DMS 273 treated with DMSO at 0.1 percent for 48 hours (cell line): ENCODE results near the gene CFAP53.
"Not testable (repeated sequence)": the region's sequence is repeated elsewhere in the genome, so short reads cannot be mapped to it uniquely, and the experiment has no call there.

Source experiments
- DNase-seq: peaks from one replicate; lab custom pipeline; 2025; lab: John Stamatoyannopoulos, UW

The CFAP53 gene

GRCh38 chr18:50266248-50266704 lies at the start of gene CFAP53:
CFAP53 (minus strand) TSS chr18:50266495; CDS start chr18:50266404, 91 bp downstream.
- peak; percentile 71 for DNase-seq

- no peak for DNase-seq
These were observed 49.0 kb upstream of the CFAP53 start for GRCh38 chr18:50315100-50315871.

GRCh38 chr18:50313873-50314460 lies 47.7 kb upstream of the CFAP53 start:
- DNase-seq = no peak

- DNase-seq = no peak
These were observed 46.8 kb upstream of the CFAP53 start for GRCh38 chr18:50313031-50313607.

- DNase-seq = no peak
These were observed 46.2 kb upstream of the CFAP53 start for GRCh38 chr18:50312296-50313030.

GRCh38 chr18:50311650-50312049 lies 45.4 kb upstream of the CFAP53 start:
- no peak for DNase-seq

GRCh38 chr18:50310080-50310479 lies 43.8 kb upstream of the CFAP53 start:
- DNase-seq = no peak

- DNase-seq = not testable (repeated sequence)
These were observed 42.6 kb upstream of the CFAP53 start for GRCh38 chr18:50308851-50309250.

- peak; percentile 71 for DNase-seq
These were observed 41.6 kb upstream of the CFAP53 start for GRCh38 chr18:50307738-50308470.

- no peak for DNase-seq
These were observed 41.1 kb upstream of the CFAP53 start for GRCh38 chr18:50307400-50307737.

- no peak for DNase-seq
These were observed 40.6 kb upstream of the CFAP53 start for GRCh38 chr18:50306944-50307343.

- DNase-seq = no peak
These were observed 34.8 kb upstream of the CFAP53 start for GRCh38 chr18:50301074-50301473.

GRCh38 chr18:50299626-50300388 lies 33.5 kb upstream of the CFAP53 start:
- DNase-seq = no peak

- no peak for DNase-seq
These were observed 32.4 kb upstream of the CFAP53 start for GRCh38 chr18:50298443-50299284.

GRCh38 chr18:50297621-50298442 lies 31.5 kb upstream of the CFAP53 start:
- DNase-seq = peak; percentile 6

- DNase-seq = no peak
These were observed 26.7 kb upstream of the CFAP53 start for GRCh38 chr18:50293039-50293438.

GRCh38 chr18:50289108-50289443 lies 22.8 kb upstream of the CFAP53 start:
- DNase-seq = no peak

GRCh38 chr18:50288348-50289107 lies 22.2 kb upstream of the CFAP53 start:
- not testable (repeated sequence) for DNase-seq
